Heart left ventricle (tissue), 16 donors: ENCODE results near the gene SLC16A9. TPM values are rescaled to one million over a fixed set of nuclear protein-coding genes. Genes with fewer than 3 reads are reported as not detected.

ENCODE experiments used
- ATAC-seq, 4 donors: fragments of 200-7000 bp; cut with Tn5 transposase; one replicate each; pipeline ENCODE4 v1.9.1; 2020 to 2022; ENCODE audit warnings: moderate library complexity in 4 of 4, mild to moderate bottlenecking in 3 of 4, moderate number of reproducible peaks in 1 of 4
- DNase-seq, 5 donors: peaks; one replicate each; pipeline ENCODE4 v3.0.0-alpha.2; 2020
- H3K27ac ChIP-seq, 12 donors: fragments of 200-600 bp; sonication (generic) in 4 of 12; one replicate each; pipeline versions ENCODE4 v1.5.0 to v1.8.0; 2016 to 2022; ENCODE audit warnings: mild to moderate bottlenecking in 2 of 12
- H3K27me3 ChIP-seq, 9 donors: fragments of 200-600 bp; sonication (generic) in 2 of 9; one replicate each; pipeline versions ENCODE4 v1.5.1 to v1.8.0; 2016 to 2022; ENCODE audit warnings: mild to moderate bottlenecking in 3 of 9
- H3K36me3 ChIP-seq, 9 donors: fragments of 200-600 bp; sonication (generic) in 2 of 9; one replicate each; pipeline versions ENCODE4 v1.5.0 to v1.8.0; 2018 to 2022; ENCODE audit warnings: mild to moderate bottlenecking in 2 of 9
- H3K4me1 ChIP-seq, 12 donors: fragments of 200-600 bp; sonication (generic) in 4 of 12; one replicate each; pipeline versions ENCODE4 v1.5.0 to v1.8.0; 2016 to 2022; ENCODE audit warnings: mild to moderate bottlenecking in 3 of 12
- H3K4me3 ChIP-seq, 12 donors: fragments of 200-600 bp; sonication (generic) in 4 of 12; one replicate each; pipeline versions ENCODE4 v1.5.0 to v1.8.0; 2017 to 2022; ENCODE audit warnings: mild to moderate bottlenecking in 9 of 12, moderate library complexity in 4 of 12
- H3K9me3 ChIP-seq, 12 donors: fragments of 200-600 bp; sonication (generic) in 4 of 12; one replicate each; pipeline versions ENCODE4 v1.5.0 to v1.8.0; 2016 to 2022; ENCODE audit warnings: mild to moderate bottlenecking in 1 of 12
- CTCF ChIP-seq, 12 donors: fragments of 200-600 bp; sonication (generic) in 4 of 12; IDR thresholded peaks; one replicate each; pipeline versions ENCODE4 v1.5.0 to v1.8.0; 2018 to 2022; ENCODE audit warnings: antibody characterized with exemption in 12 of 12, mild to moderate bottlenecking in 5 of 12
- POLR2A ChIP-seq, 2 donors: fragments of 450-650 bp; IDR thresholded peaks; one replicate each; pipeline ENCODE4 v1.6.1; 2017; ENCODE audit warnings: antibody characterized with exemption in 2 of 2, mild to moderate bottlenecking in 2 of 2, moderate library complexity in 2 of 2
- WGBS, 4 donors: extraction: QIAGEN DNeasy Blood & Tissue Kit in 2 of 4; methylation state at CpG; one replicate each; pipeline versions ENCODE4 v1.1.5 to v1.1.7; 2013 to 2018; 5-methylcytosine and 5-hydroxymethylcytosine counted together
- intact Hi-C, 10 donors: fragments of 100-400 bp; cut with DNase I; formaldehyde crosslinking; loops; one replicate each; pipeline versions ENCODE4 v1.11.1 to v1.14.2; 2022
- polyA plus RNA-seq, 2 donors: library from polyadenylated mRNA; stranded (reverse); fragments of 200-250 nt; gene quantifications; one replicate each; pipeline ENCODE4 v1.2.3, GENCODE V29; 2013
- total RNA-seq, 9 donors: library from RNA; depleted of rRNA in 2 of 9; stranded (reverse); fragments of >200 nt in 2 of 9; fragmentation: NEBNext Ultra II Directional in 3 of 9; extraction: Animal tissue kit (Norgen Biotek cat#: 25700) in 3 of 9; gene quantifications; one replicate each; pipeline versions ENCODE4 v1.1.0 to v1.2.4, GENCODE V29; 2016 to 2023
- donor health status: ischemic (EF 13 %, LVEDD 7.1; RV severe dilation, severe dysfunction).
- donor health status: healthy with polysubstance abuse.
- donor health status: DM: no; HTN: yes; CAD: no.
- donor health status: DM: no; HTN: no; CAD: no.
- donor health status: ischemic (EF 25% LVEDD 6.9; RV normal size, moderate dysfunction).
- donor health status: ischemic (EF 25% LVEDD 5.7; RV mildly dilated, moderate dysfunction).
- donor health status: healthy.
- donor health status: DM: yes; HTN: yes; CAD: no.
- donor health status: ischemic (EF 35%, LVEDD 5.7; RV mildly dilated, moderate dysfunction).
- donor health status: nonischemic (EF 11% LVEDD 7.7; RV severe dilation, severe dysfunction).
- donor health status: DM: yes; HTN: yes; CAD: no.
- donor health status: PGD.
- donor health status: ischemic (EF 29% LVEDD 5.4; RV normal size, mild dysfunction).
- donor health status: nonischemic (EF 23%, LVEDD 6.1; RV moderate dilation, normal function).

Gene SLC16A9
- total and polyA plus RNA-seq, 11 donors: 0.07 to 3.0 (median 0.63) TPM

- Histone ChIP-seq H3K4me3 (no peak overlapping the region), H3K36me3 (no peaks in the 10 kb centered on the region), H3K27me3 (peaks cover 0 to 3% (median 0%) of the 10 kb centered on the region in 9 donors), H3K4me1 (no peaks in the 10 kb centered on the region), H3K9me3 (no peaks in the 10 kb centered on the region), H3K27ac (no peak overlapping the region)
- ATAC-seq: no peak
- TF ChIP-seq POLR2A (IDR thresholded peaks at IDR 0.05): no peak
- TF ChIP-seq CTCF (IDR thresholded peaks at IDR 0.05): no peak
- 63 to 90% (median 77%) methylated on average over 1 of the region's 1 CpG for WGBS, 4 donors
- intact Hi-C loops: no loop called here
- no peak for DNase-seq
Observed at GRCh38 chr10:59635502-59636290, 74.0 kb downstream of the SLC16A9 start.

- Histone ChIP-seq H3K27ac (no peak overlapping the region), H3K9me3 (no peaks in the 10 kb centered on the region), H3K36me3 (no peaks in the 10 kb centered on the region), H3K4me3 (no peak overlapping the region), H3K27me3 (peaks cover 0 to 3% (median 0%) of the 10 kb centered on the region in 9 donors), H3K4me1 (no peaks in the 10 kb centered on the region)
- DNase-seq (no peak), ATAC-seq (no peak)
- no peak for TF ChIP-seq POLR2A (IDR thresholded peaks at IDR 0.05)
- TF ChIP-seq CTCF (IDR thresholded peaks at IDR 0.05): no peak
- WGBS, 4 donors: 84 to 88% (median 87%) methylated on average over 2 of the region's 2 CpGs
- intact Hi-C loops: no loop called here
Observed at GRCh38 chr10:59634102-59634501, 75.5 kb downstream of the SLC16A9 start.

GRCh38 chr10:59633063-59633462, 76.6 kb downstream of the SLC16A9 start:
- WGBS, 4 donors: 65 to 85% (median 76%) methylated on average over 2 of the region's 2 CpGs
- Histone ChIP-seq H3K36me3 (no peaks in the 10 kb centered on the region), H3K27me3 (peaks cover 0 to 3% (median 0%) of the 10 kb centered on the region in 9 donors), H3K27ac (no peak overlapping the region), H3K4me3 (no peak overlapping the region), H3K9me3 (no peaks in the 10 kb centered on the region), H3K4me1 (no peaks in the 10 kb centered on the region)
- DNase-seq (no peak), ATAC-seq (no peak)
- TF ChIP-seq POLR2A (IDR thresholded peaks at IDR 0.05): no peak
- TF ChIP-seq CTCF (IDR thresholded peaks at IDR 0.05): no peak
- intact Hi-C loops: no loop called here

GRCh38 chr10:59631882-59632807, 77.5 kb downstream of the SLC16A9 start:
- peaks cover 0 to 3% (median 0%) of the 10 kb centered on the region in 9 donors for H3K27me3 ChIP-seq
- intact Hi-C loops: no loop called here
- no peaks in the 10 kb centered on the region for H3K36me3 ChIP-seq
- H3K9me3 ChIP-seq: no peaks in the 10 kb centered on the region
- no peak overlapping the region for H3K27ac ChIP-seq
- no peak for ATAC-seq
- TF ChIP-seq POLR2A (IDR thresholded peaks at IDR 0.05) (no peak), CTCF (IDR thresholded peaks at IDR 0.05) (no peak)
- H3K4me3 ChIP-seq: no peak overlapping the region
- WGBS, 4 donors: 85 to 91% (median 87%) methylated on average over 4 of the region's 4 CpGs
- no peak for DNase-seq
- H3K4me1 ChIP-seq: no peaks in the 10 kb centered on the region
